ENCODE results near the gene HSPA1A.

GRCh38 chr6:31865205-31866118 lies 50.1 kb downstream of the HSPA1A start:
- TF ChIP-seq EZH2phosphoT487 (IDR thresholded peaks at IDR 0.05; ENCODE audit: borderline replicate concordance) (no peak), CTCF (conservative IDR thresholded peaks at IDR 0.05; ENCODE audit: low read length) (no peak)
